ENCODE results near the gene DIP2A.

- TF ChIP-seq, protein P1, sequence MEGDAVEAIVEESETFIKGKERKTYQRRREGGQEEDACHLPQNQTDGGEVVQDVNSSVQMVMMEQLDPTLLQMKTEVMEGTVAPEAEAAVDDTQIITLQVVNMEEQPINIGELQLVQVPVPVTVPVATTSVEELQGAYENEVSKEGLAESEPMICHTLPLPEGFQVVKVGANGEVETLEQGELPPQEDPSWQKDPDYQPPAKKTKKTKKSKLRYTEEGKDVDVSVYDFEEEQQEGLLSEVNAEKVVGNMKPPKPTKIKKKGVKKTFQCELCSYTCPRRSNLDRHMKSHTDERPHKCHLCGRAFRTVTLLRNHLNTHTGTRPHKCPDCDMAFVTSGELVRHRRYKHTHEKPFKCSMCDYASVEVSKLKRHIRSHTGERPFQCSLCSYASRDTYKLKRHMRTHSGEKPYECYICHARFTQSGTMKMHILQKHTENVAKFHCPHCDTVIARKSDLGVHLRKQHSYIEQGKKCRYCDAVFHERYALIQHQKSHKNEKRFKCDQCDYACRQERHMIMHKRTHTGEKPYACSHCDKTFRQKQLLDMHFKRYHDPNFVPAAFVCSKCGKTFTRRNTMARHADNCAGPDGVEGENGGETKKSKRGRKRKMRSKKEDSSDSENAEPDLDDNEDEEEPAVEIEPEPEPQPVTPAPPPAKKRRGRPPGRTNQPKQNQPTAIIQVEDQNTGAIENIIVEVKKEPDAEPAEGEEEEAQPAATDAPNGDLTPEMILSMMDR (IDR thresholded peaks at IDR 0.05; ENCODE audit: borderline replicate concordance, extremely low read depth, low read length, poor library complexity, severe bottlenecking), result no peak
- TF ChIP-seq EZH2 (IDR thresholded peaks at IDR 0.05; ENCODE audit: borderline replicate concordance, low read depth, low read length, severe bottlenecking), result no peak
Measured at GRCh38 chr21:46422636-46423241, 36.0 kb upstream of the DIP2A start.

All from DND-41 (cell line).